ENCODE measurements around the gene C18orf54.

The C18orf54 gene

GRCh38 chr18:54329787-54330186, 27.9 kb upstream of the C18orf54 start:
- DNase-seq = no peak
- no peak for TF ChIP-seq CTCF (IDR thresholded peaks at IDR 0.05; ENCODE audit: low read depth, low read length)
- H3K27me3 ChIP-seq (ENCODE audit: insufficient read depth, low read depth, severe bottlenecking) = no peaks in the 10 kb centered on the region
- H3K9me3 ChIP-seq (ENCODE audit: severe bottlenecking) = no peaks in the 10 kb centered on the region
- no peak overlapping the region for H3K4me3 ChIP-seq (ENCODE audit: low read depth, low read length)
- no peaks in the 10 kb centered on the region for H3K36me3 ChIP-seq
- no peak overlapping the region for H3K27ac ChIP-seq

DNA sequence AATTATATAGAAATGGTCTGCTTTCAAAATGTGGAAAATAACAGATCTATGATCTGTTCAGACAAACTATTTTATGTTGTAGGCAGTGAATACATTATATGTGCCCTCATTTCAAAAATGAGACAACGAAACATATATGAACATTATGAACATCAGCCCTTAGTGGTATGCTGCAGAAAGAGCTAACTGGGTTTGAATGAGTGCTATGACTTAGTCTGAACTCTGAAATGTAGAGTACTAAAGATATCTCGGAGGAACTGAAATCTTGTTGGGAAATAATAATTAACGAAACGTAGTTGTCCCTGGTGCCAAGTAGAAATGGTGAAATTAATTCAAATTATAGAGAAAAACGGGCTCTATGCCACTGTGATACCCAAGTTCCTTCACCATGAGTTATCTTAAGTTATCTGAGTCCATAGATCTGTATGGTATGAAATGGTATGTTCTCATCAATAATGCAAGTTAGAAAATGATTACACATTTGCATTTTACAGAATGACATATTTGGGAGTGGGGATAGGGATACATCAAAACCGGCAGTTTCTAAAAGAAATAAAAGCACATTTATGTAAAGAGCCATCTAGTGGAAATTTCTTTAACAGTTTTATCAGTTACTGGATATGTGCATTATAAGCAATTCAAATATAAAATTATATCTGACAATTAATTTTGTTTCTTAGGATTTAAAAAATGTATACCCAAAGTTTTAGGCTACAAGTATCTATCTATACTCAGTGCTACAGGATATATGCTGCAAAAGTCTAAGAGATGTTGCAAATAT, 26.7 kb upstream of the C18orf54 start:
- no peak overlapping the region for H3K27ac ChIP-seq
- no peak for TF ChIP-seq CTCF (IDR thresholded peaks at IDR 0.05; ENCODE audit: low read depth, low read length)

DNA sequence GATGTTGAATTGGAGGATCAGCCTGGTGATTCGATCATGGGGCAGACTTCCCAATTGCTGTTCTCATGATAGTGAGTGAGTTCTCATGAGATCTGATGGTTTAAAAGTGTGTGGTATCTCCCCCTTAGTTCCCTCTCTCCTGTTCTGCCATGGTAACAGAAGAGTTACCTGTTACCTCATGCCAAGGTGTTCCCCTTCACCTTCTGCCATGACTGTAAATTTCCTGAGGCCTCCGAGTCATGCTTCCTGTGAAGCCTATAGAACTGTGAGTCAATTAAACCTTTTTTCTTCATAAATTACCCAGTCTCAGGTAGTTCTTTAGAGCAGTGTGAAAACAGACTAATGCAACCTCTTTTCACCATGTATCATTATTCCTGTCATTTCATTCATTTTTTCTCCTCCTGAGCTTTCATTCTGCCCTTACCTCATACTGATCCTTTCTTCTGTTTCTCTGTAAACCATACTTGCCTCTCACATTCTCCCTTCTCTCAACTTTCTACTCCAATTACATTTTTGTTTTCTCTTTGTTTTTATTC, 22.0 kb upstream of the C18orf54 start:
- H3K9me3 ChIP-seq (ENCODE audit: severe bottlenecking) = no peaks in the 10 kb centered on the region
- H3K27me3 ChIP-seq (ENCODE audit: insufficient read depth, low read depth, severe bottlenecking) = no peaks in the 10 kb centered on the region
- H3K4me3 ChIP-seq (ENCODE audit: low read depth, low read length) = no peak overlapping the region
- DNase-seq = no peak
- H3K27ac ChIP-seq = no peak overlapping the region
- H3K36me3 ChIP-seq = no peaks in the 10 kb centered on the region
- TF ChIP-seq CTCF (IDR thresholded peaks at IDR 0.05; ENCODE audit: low read depth, low read length) = no peak

More for the DNA sequence above, 26.7 kb upstream of the C18orf54 start:
- no peak for DNase-seq
- Histone ChIP-seq H3K36me3 (no peaks in the 10 kb centered on the region), H3K4me3 (ENCODE audit: low read depth, low read length) (no peak overlapping the region), H3K27me3 (ENCODE audit: insufficient read depth, low read depth, severe bottlenecking) (no peaks in the 10 kb centered on the region), H3K9me3 (ENCODE audit: severe bottlenecking) (no peaks in the 10 kb centered on the region)

DNA sequence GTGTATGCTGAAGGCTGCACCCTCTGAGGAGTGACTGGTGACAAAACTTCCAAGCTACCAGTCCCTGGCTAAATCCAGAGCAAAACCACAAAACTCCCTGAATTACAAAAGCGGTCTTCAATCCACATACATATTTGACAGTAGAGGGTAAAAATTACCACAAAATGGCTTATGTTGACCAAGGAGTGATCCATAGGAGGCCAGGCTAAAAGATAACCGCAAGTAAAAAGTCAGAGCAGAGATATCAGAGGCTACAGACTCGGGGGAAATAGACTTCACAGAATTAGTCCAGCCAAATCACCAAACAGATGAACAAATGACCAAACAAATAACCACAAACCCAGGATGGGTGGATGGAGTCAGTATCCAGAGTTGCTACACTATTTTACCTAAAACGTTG, 19.5 kb upstream of the C18orf54 start:
- TF ChIP-seq CTCF (IDR thresholded peaks at IDR 0.05; ENCODE audit: low read depth, low read length) = no peak
- Histone ChIP-seq H3K4me3 (ENCODE audit: low read depth, low read length) (no peak overlapping the region), H3K36me3 (no peaks in the 10 kb centered on the region), H3K27me3 (ENCODE audit: insufficient read depth, low read depth, severe bottlenecking) (no peaks in the 10 kb centered on the region), H3K27ac (no peak overlapping the region), H3K9me3 (ENCODE audit: severe bottlenecking) (no peaks in the 10 kb centered on the region)
- no peak for DNase-seq

DNA sequence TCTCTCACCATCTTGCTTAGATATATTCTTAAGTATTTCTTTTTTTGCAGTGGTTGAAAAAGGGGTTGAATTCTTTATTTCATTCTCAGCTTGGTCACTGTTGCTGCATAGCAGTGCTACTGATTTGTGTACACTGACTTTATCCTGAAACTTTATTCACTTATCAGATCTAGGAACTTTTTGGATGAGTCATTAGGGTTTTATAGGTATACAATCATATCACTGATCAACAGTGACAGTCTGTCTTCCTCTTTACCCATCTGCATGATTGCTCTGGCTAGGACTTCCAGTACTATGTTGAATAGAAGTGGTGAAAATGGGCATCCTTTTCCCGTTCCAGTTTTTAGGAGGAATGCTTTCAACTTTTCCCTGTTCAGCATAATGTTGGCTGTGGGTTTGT, 6.5 kb upstream of the C18orf54 start:
- no peaks in the 10 kb centered on the region for H3K9me3 ChIP-seq (ENCODE audit: severe bottlenecking)
- H3K36me3 ChIP-seq = no peaks in the 10 kb centered on the region
- DNase-seq = no peak
- H3K27me3 ChIP-seq (ENCODE audit: insufficient read depth, low read depth, severe bottlenecking) = no peaks in the 10 kb centered on the region
- H3K27ac ChIP-seq = no peak overlapping the region
- no peak for TF ChIP-seq CTCF (IDR thresholded peaks at IDR 0.05; ENCODE audit: low read depth, low read length)
- no peak overlapping the region for H3K4me3 ChIP-seq (ENCODE audit: low read depth, low read length)

All from WERI-Rb-1 (cell line).